Activated CD8-positive, alpha-beta memory T cell treated with anti-CD3 and anti-CD28 coated beads for 48 hours (primary cell): ENCODE measurements around the gene TRIM67.
"Not testable (repeated sequence)": the region's sequence is repeated elsewhere in the genome, so short reads cannot be mapped to it uniquely, and the experiment has no call there.

ENCODE experiments used
- DNase-seq, 3 experiments: peaks; one replicate each; pipeline ENCODE4 v3.0.0-alpha.2; 2020; ENCODE audit warnings: low read depth in 2 of 3, low spot score in 2 of 3

Gene TRIM67

GRCh38 chr1:231161667-231162296 lies at the start of gene TRIM67:
TRIM67 (plus strand) TSS chr1:231162058; CDS start chr1:231162970, 912 bp downstream.
- DNase-seq = no peak

DNA sequence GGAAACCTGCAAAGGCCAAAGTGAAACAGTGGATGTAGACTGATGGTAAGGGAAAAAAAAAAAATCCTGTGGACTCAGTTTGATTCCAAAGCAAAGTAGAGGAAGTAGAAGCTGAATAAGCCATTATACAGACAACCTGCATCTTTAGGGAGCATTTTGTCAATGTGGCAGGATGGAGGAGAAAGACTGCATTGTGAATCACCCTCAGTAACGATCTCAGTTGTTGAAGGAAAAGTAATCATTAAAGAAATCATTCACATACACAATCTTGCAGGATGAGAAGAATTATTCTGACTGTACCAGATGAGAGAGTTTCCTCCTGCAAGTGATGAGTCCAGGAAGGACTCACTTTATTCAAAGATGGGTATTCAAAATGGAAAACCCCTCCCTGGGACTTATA lies 45.1 kb upstream of the TRIM67 start:
- no peak for DNase-seq

DNA sequence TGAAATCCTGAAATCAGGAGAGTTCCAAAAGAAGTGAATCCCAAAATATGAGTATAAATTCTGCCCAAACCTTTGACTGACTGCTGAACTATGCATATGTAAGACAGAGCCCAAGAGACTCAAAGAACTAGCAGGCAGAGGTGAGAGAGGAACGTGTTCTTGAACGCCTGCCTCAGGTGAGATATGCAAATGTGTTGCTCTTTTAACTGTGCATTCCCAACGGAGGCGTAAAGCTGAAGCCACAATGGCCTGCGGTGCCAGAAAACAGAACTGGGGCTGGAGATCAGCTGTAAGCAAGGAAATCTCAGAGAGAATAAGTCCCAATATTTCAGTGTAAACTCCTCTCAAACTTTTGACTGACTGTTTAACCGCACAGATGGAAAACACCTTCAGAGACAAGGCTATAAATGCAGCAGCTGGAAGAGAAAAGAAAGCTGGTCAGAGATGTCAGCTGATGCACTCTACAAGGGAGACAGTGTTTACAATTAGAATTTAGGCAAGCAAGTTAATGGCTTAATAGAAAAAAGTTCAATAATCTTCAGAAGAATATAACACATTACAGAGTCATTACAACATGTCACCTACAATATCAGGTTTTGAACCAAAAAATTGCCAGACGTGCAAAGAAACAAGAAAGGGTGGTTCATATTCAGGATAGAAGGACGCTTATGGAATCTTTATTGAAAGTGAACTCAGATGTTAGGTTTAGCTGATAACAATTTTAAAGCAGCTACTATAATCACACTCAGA lies 43.0 kb upstream of the TRIM67 start:
- no peak for DNase-seq

GRCh38 chr1:231121533-231121932 lies 40.3 kb upstream of the TRIM67 start:
- no peak for DNase-seq

DNA sequence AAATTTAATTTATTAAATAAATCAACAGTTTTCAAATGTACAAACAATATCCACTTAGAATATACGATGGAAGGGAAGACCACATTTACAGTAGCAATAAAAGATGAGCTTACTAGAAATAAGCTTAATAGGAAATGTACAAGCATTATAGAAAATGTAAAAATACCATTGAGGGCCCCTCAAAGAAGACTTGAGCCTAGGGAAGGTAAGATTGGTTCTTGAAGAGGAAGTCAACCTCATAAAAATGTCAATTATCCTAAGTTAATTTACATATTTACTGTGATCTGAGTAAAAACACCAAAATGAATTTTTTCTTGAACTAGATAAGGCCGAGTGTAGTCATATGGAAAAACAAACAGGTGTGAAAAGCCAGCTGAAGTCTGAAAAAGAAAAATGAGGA lies 39.7 kb upstream of the TRIM67 start:
- no peak for DNase-seq

DNA sequence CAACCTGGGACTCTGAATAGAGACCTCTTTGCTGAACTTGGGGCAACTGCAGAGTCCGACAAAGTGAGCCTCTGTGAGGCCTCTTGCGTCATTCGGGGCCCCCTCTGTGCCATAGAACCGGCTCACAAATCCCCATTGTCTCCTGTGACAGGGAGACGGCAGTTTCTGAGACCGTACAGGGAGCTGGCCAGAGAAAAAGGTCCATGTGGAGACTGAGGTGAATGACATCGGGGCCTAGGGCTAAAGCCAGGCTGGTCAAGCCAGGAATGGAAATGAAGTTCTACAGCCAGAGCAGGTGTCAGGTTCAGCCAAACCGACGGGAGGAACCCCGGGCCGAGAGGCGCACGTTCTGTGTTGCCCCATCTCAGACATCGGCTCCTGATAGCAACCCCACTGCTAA lies 37.1 kb upstream of the TRIM67 start:
- no peak for DNase-seq

DNA sequence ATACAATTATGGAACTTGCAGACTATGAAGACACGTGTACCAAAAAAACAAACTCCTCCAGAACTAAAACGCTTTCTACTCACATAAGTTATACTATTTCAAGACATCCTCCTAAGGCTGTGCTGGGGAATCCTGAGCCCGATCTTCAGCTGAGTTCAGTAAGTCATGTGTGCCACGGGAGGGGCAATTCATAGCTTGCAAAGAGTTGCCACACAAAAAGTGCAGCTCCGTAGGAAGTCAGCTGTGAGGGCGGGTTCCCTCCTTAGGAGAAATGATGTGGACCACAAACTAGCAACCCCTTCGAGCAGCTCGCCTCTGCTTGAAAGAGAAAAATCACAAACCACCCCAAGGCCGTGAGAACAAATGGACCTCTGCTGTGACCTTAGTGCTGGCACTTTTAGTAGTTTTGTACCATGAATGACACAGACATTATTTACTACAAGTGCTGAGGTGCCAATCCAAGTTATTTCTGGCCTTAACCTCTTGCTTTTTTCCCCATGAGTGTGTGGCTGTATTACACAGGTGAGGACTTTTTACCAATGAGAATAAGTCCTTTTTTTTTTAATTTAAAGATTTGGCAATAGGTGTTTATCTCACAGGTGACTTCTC lies 35.8 kb upstream of the TRIM67 start:
- DNase-seq = no peak

DNA sequence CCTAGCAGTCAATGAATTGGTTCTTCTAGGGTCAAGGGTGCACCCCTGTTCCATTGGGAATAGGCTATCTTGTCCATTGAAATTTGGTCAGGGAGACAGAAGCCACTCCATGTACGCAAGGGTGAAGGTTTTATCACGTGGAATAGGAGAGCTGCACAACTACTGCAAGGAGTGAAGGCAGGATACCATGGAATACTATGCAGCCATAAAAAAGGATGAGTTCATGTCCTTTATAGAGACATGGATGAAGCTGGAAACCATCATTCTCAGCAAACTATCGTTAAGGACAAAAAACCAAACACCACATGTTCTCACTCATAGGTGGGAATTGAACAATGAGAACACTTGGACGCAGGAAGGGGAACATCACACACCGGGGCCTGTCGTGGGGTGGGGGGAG lies 34.8 kb upstream of the TRIM67 start:
- not testable (repeated sequence) for DNase-seq

- not testable (repeated sequence) for DNase-seq
These were observed 33.4 kb upstream of the TRIM67 start for GRCh38 chr1:231128471-231128870.

DNA sequence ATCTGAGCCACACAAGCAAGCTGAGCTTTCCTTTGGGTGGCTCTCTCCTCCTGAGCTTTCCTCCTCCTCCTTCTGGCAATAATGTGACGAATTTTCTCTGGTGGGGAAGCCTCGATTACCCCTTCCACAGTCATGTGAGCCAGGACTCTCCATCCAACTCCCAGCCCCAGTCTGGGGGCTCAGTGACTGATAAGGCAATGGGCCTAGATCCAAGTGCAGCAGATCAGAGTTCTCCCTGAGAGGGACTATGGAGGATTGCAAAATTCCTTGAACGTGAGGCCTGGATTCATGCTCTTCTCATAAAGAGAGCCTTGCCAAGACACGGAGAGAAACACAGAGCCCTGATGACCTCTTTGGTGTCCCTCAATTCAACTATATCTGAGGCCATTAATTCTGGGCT lies 31.3 kb upstream of the TRIM67 start:
- no peak for DNase-seq

GRCh38 chr1:231132591-231132990 lies 29.3 kb upstream of the TRIM67 start:
- not testable (repeated sequence) for DNase-seq

DNA sequence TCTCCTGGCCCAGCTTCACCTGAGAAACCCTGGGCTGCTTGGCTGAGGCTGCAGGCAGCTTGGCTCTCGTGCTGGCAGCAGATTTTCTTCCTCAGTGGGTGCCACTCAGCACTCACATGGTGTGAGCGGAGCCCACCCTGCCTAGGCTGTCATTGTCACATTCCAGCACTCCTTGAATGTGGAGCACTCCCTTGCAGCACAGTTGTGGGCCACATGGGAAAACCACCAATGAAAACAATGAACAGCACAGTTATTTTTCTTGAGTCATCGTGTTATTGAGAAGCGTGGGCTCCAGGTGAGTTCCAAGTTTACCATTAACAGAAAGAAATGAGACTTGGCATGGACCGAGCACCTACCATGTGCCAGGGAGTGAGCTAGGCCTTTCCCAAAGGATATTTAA lies 27.2 kb upstream of the TRIM67 start:
- no peak for DNase-seq

- DNase-seq = no peak
These were observed 23.6 kb upstream of the TRIM67 start for GRCh38 chr1:231138236-231138635.

- no peak for DNase-seq
These were observed 22.7 kb upstream of the TRIM67 start for GRCh38 chr1:231139125-231139649.

DNA sequence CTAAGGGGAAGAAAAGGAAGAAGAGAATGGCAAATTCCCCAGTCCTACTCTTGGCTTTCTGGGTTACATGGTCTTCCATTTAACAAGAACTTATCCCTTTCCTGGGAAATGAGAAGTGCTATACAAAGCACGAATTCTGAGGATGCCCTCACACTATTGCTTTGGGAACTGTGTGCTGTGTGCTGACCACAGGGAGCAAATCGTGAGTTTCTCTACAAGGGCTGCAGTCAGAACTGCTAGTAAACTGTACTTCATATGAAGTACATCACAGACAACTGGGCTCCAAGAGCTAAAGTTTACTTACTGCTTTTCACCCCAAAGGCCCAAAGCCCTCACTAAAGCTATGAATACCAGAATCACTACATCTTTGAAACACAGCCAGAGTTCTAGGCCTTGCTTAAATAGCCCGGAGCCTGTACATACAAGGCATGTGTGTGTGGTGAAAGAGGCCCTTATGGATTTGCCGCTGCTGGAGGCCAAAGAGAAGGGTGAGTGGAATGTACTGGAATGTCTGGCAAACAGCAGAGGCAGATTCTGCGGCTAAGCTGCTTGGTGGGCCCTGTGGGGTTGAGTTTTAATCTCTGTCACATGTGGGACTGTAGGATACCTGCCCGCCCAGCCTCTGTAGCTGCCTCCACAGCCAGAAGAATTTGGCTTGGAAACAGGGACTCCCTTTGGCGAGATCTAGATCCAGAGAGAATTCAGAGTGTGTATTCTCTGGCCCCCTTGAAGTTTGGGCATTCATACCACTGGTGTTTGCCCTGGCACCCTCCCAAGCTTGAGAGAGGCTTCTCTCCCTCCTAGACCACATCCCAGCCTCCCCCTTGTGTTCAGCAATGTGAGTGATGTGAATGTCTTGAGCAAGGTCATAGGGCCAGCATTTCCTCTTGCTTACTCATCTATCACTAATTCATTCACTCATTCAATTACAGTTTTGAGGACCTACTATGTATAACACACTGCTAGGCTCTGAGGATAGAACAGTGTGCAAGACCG lies 21.9 kb upstream of the TRIM67 start:
- no peak for DNase-seq

DNA sequence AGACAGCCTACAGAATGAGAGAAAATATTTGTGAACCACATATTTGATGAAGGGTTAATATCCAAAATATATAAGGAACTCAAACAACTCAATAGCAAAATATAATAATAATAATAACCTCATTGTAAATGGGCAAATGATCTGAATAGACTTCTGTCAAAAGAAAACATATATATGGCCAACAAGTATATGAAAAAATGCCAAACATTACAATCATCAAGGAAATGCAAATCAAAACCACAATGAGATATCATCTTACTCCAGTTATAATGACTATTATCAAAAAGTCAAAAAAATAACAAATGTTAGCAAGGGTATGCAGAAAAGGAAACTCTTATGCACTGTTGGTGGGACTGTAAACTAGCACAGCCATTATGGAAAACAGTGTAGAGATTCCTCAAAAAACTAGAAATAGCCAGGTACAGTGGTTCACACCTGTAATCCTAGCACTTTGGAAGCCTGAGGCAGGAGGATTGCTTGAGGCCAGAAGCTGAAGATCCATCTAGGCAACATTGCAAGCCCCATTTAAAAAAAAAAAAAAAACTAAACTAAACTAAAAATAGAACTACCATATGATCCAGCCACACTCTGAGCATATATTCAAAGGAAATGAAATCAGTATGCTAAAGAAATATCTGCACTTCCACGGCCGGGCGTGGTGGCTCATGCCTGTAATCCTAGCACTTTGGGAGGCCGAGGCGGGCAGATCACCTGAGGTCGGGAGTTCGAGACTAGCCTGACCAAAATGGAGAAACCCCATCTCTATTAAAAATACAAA lies 17.3 kb upstream of the TRIM67 start:
- no peak for DNase-seq

DNA sequence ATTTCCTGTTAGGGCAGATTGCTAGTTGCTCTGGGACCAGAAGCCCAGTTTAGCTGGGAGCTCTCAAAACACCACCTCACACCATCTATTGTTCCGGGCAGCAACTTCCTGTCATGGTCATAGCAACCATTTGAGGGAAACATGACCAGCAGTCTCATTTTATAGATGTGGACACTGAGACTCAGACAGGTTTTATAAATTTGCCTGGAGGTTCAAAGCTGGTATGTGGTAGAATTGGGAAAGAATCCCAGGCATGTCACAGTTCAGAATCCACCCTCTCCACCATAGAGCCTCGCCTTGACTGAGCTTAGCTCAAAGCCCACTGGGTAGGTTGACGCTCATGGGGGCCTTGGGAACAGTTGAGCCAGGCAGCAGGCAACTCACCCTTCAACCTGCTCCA lies 14.0 kb upstream of the TRIM67 start:
- no peak for DNase-seq

DNA sequence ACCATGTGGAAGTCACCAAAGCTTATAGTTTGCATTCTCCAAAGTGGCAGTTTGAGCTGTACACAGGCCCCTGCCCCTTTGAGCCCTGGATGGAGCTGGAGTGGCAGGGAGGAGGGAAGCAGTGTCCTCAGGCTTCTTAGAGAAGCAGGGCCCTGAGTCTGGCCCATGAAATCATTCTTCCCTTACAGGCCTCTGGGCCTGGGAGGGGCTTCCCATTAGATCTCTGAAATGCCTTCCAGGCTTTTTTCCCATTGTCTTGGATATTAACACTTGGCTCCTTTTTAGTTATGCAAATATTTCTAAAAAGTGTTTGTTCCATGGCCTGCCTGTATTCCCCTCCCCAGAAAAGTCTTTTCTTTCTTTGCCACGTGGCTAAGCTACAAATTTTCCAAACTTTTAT lies 10.0 kb upstream of the TRIM67 start:
- DNase-seq = no peak

DNA sequence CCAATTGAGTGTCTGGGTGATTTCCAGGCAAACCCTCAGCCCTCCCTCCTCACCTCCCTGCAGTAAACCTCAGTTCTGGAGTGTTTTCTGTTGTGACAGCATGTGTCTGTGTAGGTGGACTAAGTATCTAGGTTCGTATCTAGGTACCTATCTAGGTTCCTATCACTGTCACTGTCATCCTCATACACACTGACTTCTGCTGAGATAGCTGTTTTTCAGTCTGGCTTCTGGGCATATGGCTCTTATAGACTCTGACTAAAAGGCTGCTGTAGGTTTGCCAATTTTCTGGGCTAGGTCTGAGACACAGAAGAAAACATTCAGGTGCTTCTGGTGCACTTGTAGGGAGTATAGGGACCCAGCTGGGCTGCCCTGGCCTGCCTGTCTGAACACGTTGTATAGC lies 8.1 kb upstream of the TRIM67 start:
- DNase-seq = no peak

DNA sequence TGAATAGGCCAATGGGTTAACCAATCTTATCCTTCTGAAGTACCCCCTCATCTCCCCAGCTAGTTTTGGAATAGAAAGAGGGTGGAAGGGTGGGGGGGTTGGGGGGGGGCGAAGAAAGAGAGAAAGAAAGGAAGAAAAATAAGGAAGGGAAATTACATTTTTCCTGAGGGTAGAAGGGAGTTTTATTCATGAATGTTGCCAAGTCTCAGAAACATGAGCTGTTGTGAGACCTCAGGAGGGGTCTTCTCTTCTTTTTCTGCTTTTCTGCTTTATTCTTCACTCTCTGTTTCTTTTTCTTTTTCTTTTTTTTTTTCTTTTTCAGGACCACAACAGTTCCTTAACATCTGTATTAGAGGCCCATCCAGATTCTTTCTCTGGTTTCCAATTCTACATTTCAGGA lies 6.0 kb upstream of the TRIM67 start:
- DNase-seq = no peak
